K562 (cell line): ENCODE results near the gene KNL1. TPM values are rescaled to one million over a fixed set of nuclear protein-coding genes. Genes with fewer than 3 reads are reported as not detected.

Experiments used
- BMI1 ChIP-seq: fragments of 150-350 bp; IDR thresholded peaks from 2 replicates; pipeline ENCODE4 v1.6.1; 2014; ENCODE audit warnings: low read length
- CSDE1 ChIP-seq, 2 experiments: fragments of 450-650 bp; IDR thresholded peaks; 2 replicates each; pipeline ENCODE4 v1.6.1; 2016; ENCODE audit warnings: mild to moderate bottlenecking in 1 of 2
- FOSL1 ChIP-seq: fragments of 200-800 bp; sonication (Bioruptor generic); conservative IDR thresholded peaks from 2 replicates; pipeline ENCODE4 v1.6.1; 2016; ENCODE audit warnings: missing genetic modification characterization, missing compliant biosample characterization
- HOMEZ ChIP-seq: fragments of 250-450 bp; sonication (Bioruptor Pico); IDR thresholded peaks from 2 replicates; pipeline ENCODE4 v1.4.0; 2020; ENCODE audit warnings: mild to moderate bottlenecking, moderate library complexity
- NR2C2 ChIP-seq, 2 experiments: fragments of 200-800 bp in 1 of 2; sonication (Bioruptor generic) in 1 of 2; sonication (generic) in 1 of 2; formaldehyde crosslinking in 1 of 2; IDR thresholded peaks; 2 replicates each; pipeline versions ENCODE4 v1.6.1 to v1.8.0; 2016 to 2022; ENCODE audit warnings: mild to moderate bottlenecking in 1 of 2, missing compliant biosample characterization in 1 of 2, missing genetic modification characterization in 1 of 2, missing genetic modification reagents in 1 of 2
- POLR3A ChIP-seq: IDR thresholded peaks from 2 replicates; pipeline ENCODE4 v1.6.1; 2011; ENCODE audit warnings: borderline replicate concordance, mild to moderate bottlenecking, moderate library complexity; ENCODE audit not compliant: insufficient read length, insufficient read depth; ENCODE audit errors: extremely low read depth
- PYGO2 ChIP-seq: fragments of 450-650 bp; IDR thresholded peaks from 2 replicates; pipeline ENCODE4 v1.6.1; 2016; ENCODE audit warnings: mild to moderate bottlenecking, missing genetic modification characterization, moderate library complexity, missing compliant biosample characterization
- SIN3A ChIP-seq, 2 experiments: fragments of 150-350 bp in 1 of 2; IDR thresholded peaks; 2 replicates each; pipeline ENCODE4 v1.6.1; 2011 to 2016; ENCODE audit warnings: borderline replicate concordance in 2 of 2, low read depth in 2 of 2, low read length in 2 of 2, mild to moderate bottlenecking in 2 of 2, moderate library complexity in 2 of 2; ENCODE audit not compliant: control insufficient read depth in 1 of 2
- TAF15 ChIP-seq: fragments of 200-400 bp; formaldehyde crosslinking; IDR thresholded peaks from 2 replicates; pipeline ENCODE4 v1.6.1; 2017; ENCODE audit warnings: mild to moderate bottlenecking, low read depth, low read length, moderate library complexity
- TCF7L2 ChIP-seq: fragments of 150-350 bp; IDR thresholded peaks from 2 replicates; pipeline ENCODE4 v1.6.1; 2016; ENCODE audit warnings: low read depth, mild to moderate bottlenecking, low read length, moderate library complexity
- ZEB2 ChIP-seq: fragments of 450-650 bp; IDR thresholded peaks from 2 replicates; pipeline ENCODE4 v1.6.1; 2016
- ZNF586 ChIP-seq: fragments of 450-650 bp; formaldehyde crosslinking; conservative IDR thresholded peaks from 2 replicates; pipeline ENCODE4 v1.4.0; 2020; ENCODE audit warnings: mild to moderate bottlenecking, moderate library complexity
- ZNF75A ChIP-seq: fragments of 450-650 bp; formaldehyde crosslinking; IDR thresholded peaks from 2 replicates; pipeline ENCODE4 v1.4.0; 2020; ENCODE audit warnings: mild to moderate bottlenecking
- ZNF780A ChIP-seq: fragments of 250-450 bp; sonication (Bioruptor Pico); IDR thresholded peaks from 2 replicates; pipeline ENCODE4 v1.5.0; 2021; ENCODE audit warnings: mild to moderate bottlenecking
- polyA plus RNA-seq, 8 experiments: library from polyadenylated mRNA; depleted of rRNA in 4 of 8; stranded (reverse) in 5 of 8; unstranded in 3 of 8; fragments of >200 nt; fragmentation: Nextera tagmentation in 2 of 8; fragmentation: Illumina TruSeq in 1 of 8; extraction: Ambion mirVana in 2 of 8; extraction: Trizol in 1 of 8; gene quantifications; 2 replicates each; pipeline versions ENCODE4 v1.2.1 to v1.2.3, GENCODE V29; 2011 to 2014; ENCODE audit warnings: inconsistent platforms in 1 of 8, missing spikeins in 1 of 8
- total RNA-seq, 7 experiments: library from RNA; depleted of rRNA in 6 of 7; stranded (reverse); fragments of >200 nt in 6 of 7; fragmentation: Illumina TruSeq in 2 of 7; extraction: Trizol in 2 of 7; gene quantifications; 2 replicates each; pipeline versions ENCODE4 v1.2.1 to v1.2.3, GENCODE V29; 2011 to 2021; ENCODE audit warnings: low replicate concordance in 1 of 7
- TF ChIP-seq, protein P1 (sequence below): sonication (generic); formaldehyde crosslinking; IDR thresholded peaks from 2 replicates; pipeline ENCODE4 v1.8.1; 2022; ENCODE audit warnings: missing genetic modification reagents
- TF ChIP-seq, protein P2 (sequence below): IDR thresholded peaks from 3 replicates; pipeline ENCODE4 v1.6.1; 2011; ENCODE audit warnings: borderline replicate concordance, mild to moderate bottlenecking; ENCODE audit not compliant: insufficient read length, insufficient read depth
- TF ChIP-seq, protein P3 (sequence below): IDR thresholded peaks from 2 replicates; pipeline ENCODE4 v1.6.1; 2011; ENCODE audit warnings: borderline replicate concordance, low read depth, mild to moderate bottlenecking, moderate library complexity, low read length; ENCODE audit not compliant: insufficient read depth, poor library complexity, severe bottlenecking
- TF ChIP-seq, protein P4 (sequence below): sonication (generic); formaldehyde crosslinking; IDR thresholded peaks from 2 replicates; pipeline ENCODE4 v1.8.1; 2023; ENCODE audit warnings: mild to moderate bottlenecking, missing genetic modification reagents

Gene KNL1
- total and polyA plus RNA-seq, 9 of the 15 experiments (the other 6 are each of a cell fraction or from before 2014, with no cell fraction given), result 14.5 to 65.4 (median 34.6) TPM

GRCh38 chr15:40695469-40695890, 101.4 kb downstream of the KNL1 start (continued):
- TF ChIP-seq TAF15 (no peak), CSDE1 (IDR thresholded peaks at IDR 0.05) (no peak), POLR3A (no peak), PYGO2 (tag) (no peak), BMI1 (no peak), FOSL1 (no peak), ZEB2 (no peak), SIN3A (IDR thresholded peaks at IDR 0.05; ENCODE audit: borderline replicate concordance in 2 of 2, control insufficient read depth in 1 of 2, low read depth in 2 of 2, low read length in 2 of 2) (no peak), HOMEZ (no peak), ZNF780A (no peak), NR2C2 (CRISPR knock-in tag; IDR thresholded peaks at IDR 0.05) (no peak), NR2C2 (tag; IDR thresholded peaks at IDR 0.05) (peak; percentile 19; the same call in 1 of the 2 replicates), ZNF586 (no peak), TCF7L2 (no peak), ZNF75A (CRISPR knock-in tag) (no peak)
- TF ChIP-seq, protein P1, sequence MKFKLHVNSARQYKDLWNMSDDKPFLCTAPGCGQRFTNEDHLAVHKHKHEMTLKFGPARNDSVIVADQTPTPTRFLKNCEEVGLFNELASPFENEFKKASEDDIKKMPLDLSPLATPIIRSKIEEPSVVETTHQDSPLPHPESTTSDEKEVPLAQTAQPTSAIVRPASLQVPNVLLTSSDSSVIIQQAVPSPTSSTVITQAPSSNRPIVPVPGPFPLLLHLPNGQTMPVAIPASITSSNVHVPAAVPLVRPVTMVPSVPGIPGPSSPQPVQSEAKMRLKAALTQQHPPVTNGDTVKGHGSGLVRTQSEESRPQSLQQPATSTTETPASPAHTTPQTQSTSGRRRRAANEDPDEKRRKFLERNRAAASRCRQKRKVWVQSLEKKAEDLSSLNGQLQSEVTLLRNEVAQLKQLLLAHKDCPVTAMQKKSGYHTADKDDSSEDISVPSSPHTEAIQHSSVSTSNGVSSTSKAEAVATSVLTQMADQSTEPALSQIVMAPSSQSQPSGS, result no peak
- TF ChIP-seq, protein P2, sequence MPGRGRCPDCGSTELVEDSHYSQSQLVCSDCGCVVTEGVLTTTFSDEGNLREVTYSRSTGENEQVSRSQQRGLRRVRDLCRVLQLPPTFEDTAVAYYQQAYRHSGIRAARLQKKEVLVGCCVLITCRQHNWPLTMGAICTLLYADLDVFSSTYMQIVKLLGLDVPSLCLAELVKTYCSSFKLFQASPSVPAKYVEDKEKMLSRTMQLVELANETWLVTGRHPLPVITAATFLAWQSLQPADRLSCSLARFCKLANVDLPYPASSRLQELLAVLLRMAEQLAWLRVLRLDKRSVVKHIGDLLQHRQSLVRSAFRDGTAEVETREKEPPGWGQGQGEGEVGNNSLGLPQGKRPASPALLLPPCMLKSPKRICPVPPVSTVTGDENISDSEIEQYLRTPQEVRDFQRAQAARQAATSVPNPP, result no peak
- TF ChIP-seq, protein P3, sequence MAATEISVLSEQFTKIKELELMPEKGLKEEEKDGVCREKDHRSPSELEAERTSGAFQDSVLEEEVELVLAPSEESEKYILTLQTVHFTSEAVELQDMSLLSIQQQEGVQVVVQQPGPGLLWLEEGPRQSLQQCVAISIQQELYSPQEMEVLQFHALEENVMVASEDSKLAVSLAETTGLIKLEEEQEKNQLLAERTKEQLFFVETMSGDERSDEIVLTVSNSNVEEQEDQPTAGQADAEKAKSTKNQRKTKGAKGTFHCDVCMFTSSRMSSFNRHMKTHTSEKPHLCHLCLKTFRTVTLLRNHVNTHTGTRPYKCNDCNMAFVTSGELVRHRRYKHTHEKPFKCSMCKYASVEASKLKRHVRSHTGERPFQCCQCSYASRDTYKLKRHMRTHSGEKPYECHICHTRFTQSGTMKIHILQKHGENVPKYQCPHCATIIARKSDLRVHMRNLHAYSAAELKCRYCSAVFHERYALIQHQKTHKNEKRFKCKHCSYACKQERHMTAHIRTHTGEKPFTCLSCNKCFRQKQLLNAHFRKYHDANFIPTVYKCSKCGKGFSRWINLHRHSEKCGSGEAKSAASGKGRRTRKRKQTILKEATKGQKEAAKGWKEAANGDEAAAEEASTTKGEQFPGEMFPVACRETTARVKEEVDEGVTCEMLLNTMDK, result no peak
- TF ChIP-seq, protein P4, sequence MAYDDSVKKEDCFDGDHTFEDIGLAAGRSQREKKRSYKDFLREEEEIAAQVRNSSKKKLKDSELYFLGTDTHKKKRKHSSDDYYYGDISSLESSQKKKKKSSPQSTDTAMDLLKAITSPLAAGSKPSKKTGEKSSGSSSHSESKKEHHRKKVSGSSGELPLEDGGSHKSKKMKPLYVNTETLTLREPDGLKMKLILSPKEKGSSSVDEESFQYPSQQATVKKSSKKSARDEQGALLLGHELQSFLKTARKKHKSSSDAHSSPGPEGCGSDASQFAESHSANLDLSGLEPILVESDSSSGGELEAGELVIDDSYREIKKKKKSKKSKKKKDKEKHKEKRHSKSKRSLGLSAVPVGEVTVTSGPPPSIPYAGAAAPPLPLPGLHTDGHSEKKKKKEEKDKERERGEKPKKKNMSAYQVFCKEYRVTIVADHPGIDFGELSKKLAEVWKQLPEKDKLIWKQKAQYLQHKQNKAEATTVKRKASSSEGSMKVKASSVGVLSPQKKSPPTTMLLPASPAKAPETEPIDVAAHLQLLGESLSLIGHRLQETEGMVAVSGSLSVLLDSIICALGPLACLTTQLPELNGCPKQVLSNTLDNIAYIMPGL (CRISPR knock-in tag), result peak; percentile 58; the same call in 1 of the 2 replicates
